ENCODE measurements around the gene PAPOLA. TPM values are rescaled to one million over a fixed set of nuclear protein-coding genes. Genes with fewer than 3 reads are reported as not detected.
A peak's percentile ranks its signal among the peaks of the same experiment; 100 is the strongest.

Gene PAPOLA
- total RNA-seq, 5 donors from 2014 or later (not counting 1 experiment from before 2014, with no cell fraction given): 168 to 207 (median 183) TPM

- Histone ChIP-seq H3K4me3 (ENCODE audit: control insufficient read depth in 1 of 2, extremely low read depth in 1 of 2, low read length in 1 of 2) (no peak overlapping the region), H3K4me1 (ENCODE audit: control insufficient read depth in 1 of 2, extremely low read depth in 1 of 2, insufficient read depth in 2 of 2, low read length in 2 of 2) (peaks cover 0 to 3% of the 10 kb centered on the region in 2 experiments), H3K27me3 (replicated peaks in 1 of 2; ENCODE audit: control insufficient read depth in 2 of 2, extremely low read depth in 1 of 2, insufficient read depth in 2 of 2, low read length in 1 of 2) (peaks cover 0 to 50% of the 10 kb centered on the region in 2 experiments), H3K9me3 (no peaks in the 10 kb centered on the region), H3K27ac (ENCODE audit: low read length) (no peak overlapping the region), H3K36me3 (ENCODE audit: control insufficient read depth in 2 of 2, extremely low read depth in 1 of 2, insufficient read depth in 1 of 2, low read length in 1 of 2) (no peaks in the 10 kb centered on the region)
- Mint-ChIP-seq H3K4me3 (no peak overlapping the region), H3K27me3 (peaks cover 13 to 20% of the 10 kb centered on the region in 2 donors), H3K9me3 (no peaks in the 10 kb centered on the region), H3K4me1 (peaks cover 0 to 8% (median 7%) of the 10 kb centered on the region in 3 donors), H3K27ac (no peak overlapping the region), H3K36me3 (no peaks in the 10 kb centered on the region)
- ATAC-seq (replicated peaks in 1 of 4): peak in 2 of 4 experiments; percentile 37 to 38
- 6% methylated on average over 8 of the region's 15 CpGs for WGBS (ENCODE audit: insufficient coverage)
- DNase-seq: peak in 5 of 35 experiments; percentile 7 to 37 (median 25)
- ChIA-PET POLR2A (no interaction called here), CTCF (no interaction called here)
These were observed 82.2 kb downstream of the PAPOLA start for GRCh38 chr14:96584199-96584906.

GRCh38 chr14:96584907-96585671, 82.9 kb downstream of the PAPOLA start:
- no peaks in the 10 kb centered on the region for H3K36me3 ChIP-seq (ENCODE audit: control insufficient read depth in 2 of 2, extremely low read depth in 1 of 2, insufficient read depth in 1 of 2, low read length in 1 of 2)
- Mint-ChIP-seq H3K9me3 (no peaks in the 10 kb centered on the region), H3K36me3 (no peaks in the 10 kb centered on the region), H3K27me3 (peaks cover 15 to 20% of the 10 kb centered on the region in 2 donors), H3K4me3 (no peak overlapping the region), H3K4me1 (peaks cover 0 to 8% (median 7%) of the 10 kb centered on the region in 3 donors), H3K27ac (no peak overlapping the region)
- H3K9me3 ChIP-seq: no peaks in the 10 kb centered on the region
- peaks cover 0 to 54% of the 10 kb centered on the region in 2 experiments for H3K27me3 ChIP-seq (replicated peaks in 1 of 2; ENCODE audit: control insufficient read depth in 2 of 2, extremely low read depth in 1 of 2, insufficient read depth in 2 of 2, low read length in 1 of 2)
- ChIA-PET CTCF (no interaction called here), POLR2A (no interaction called here)
- 77% methylated on average over 12 of the region's 20 CpGs for WGBS (ENCODE audit: insufficient coverage)
- H3K4me1 ChIP-seq (ENCODE audit: control insufficient read depth in 1 of 2, extremely low read depth in 1 of 2, insufficient read depth in 2 of 2, low read length in 2 of 2): peaks cover 0 to 3% of the 10 kb centered on the region in 2 experiments
- H3K4me3 ChIP-seq (ENCODE audit: control insufficient read depth in 1 of 2, extremely low read depth in 1 of 2, low read length in 1 of 2): no peak overlapping the region
- H3K27ac ChIP-seq (ENCODE audit: low read length): no peak overlapping the region
- DNase-seq: no peak
- no peak for ATAC-seq (replicated peaks in 1 of 4)

- no peak for DNase-seq
- Histone ChIP-seq H3K27ac (ENCODE audit: low read length) (no peak overlapping the region), H3K36me3 (ENCODE audit: control insufficient read depth in 2 of 2, extremely low read depth in 1 of 2, insufficient read depth in 1 of 2, low read length in 1 of 2) (no peaks in the 10 kb centered on the region), H3K4me1 (ENCODE audit: control insufficient read depth in 1 of 2, extremely low read depth in 1 of 2, insufficient read depth in 2 of 2, low read length in 2 of 2) (peaks cover 0 to 3% of the 10 kb centered on the region in 2 experiments), H3K9me3 (no peaks in the 10 kb centered on the region), H3K27me3 (replicated peaks in 1 of 2; ENCODE audit: control insufficient read depth in 2 of 2, extremely low read depth in 1 of 2, insufficient read depth in 2 of 2, low read length in 1 of 2) (peaks cover 0 to 60% of the 10 kb centered on the region in 2 experiments), H3K4me3 (ENCODE audit: control insufficient read depth in 1 of 2, extremely low read depth in 1 of 2, low read length in 1 of 2) (no peak overlapping the region)
- POLR2A ChIA-PET: no interaction called here
- WGBS (ENCODE audit: insufficient coverage): no CpG with 5 or more reads among the region's 3 CpGs
- no peak overlapping the region for H3K27ac Mint-ChIP-seq
- H3K27me3 Mint-ChIP-seq: peaks cover 16 to 20% of the 10 kb centered on the region in 2 donors
- peaks cover 0 to 7% (median 6%) of the 10 kb centered on the region in 3 donors for H3K4me1 Mint-ChIP-seq
- H3K36me3 Mint-ChIP-seq: no peaks in the 10 kb centered on the region
- H3K9me3 Mint-ChIP-seq: no peaks in the 10 kb centered on the region
- no peak for ATAC-seq (replicated peaks in 1 of 4)
- CTCF ChIA-PET: no interaction called here
- no peak overlapping the region for H3K4me3 Mint-ChIP-seq
These were observed 83.5 kb downstream of the PAPOLA start for GRCh38 chr14:96585672-96586013.

DNA sequence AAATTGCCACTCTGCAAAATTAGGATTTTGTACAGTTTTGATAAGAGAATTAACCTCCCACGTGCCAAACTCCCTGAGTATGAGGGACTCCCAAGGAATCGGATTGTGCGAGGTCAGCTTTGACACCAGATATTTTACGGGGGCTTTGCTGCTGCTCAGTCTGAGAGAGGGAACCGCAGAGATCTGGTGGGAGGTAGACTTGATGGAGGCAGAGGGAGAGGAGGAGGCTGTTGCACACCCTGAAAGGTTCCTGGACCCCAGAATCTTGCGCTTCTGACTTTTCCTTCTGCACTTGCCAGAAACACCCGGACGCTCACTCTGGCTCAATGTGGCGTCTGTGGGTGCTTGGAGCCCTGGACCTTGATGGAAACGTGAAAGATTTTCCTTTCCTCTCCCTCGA, 83.9 kb downstream of the PAPOLA start:
- Histone ChIP-seq H3K36me3 (ENCODE audit: control insufficient read depth in 2 of 2, extremely low read depth in 1 of 2, insufficient read depth in 1 of 2, low read length in 1 of 2) (no peaks in the 10 kb centered on the region), H3K27ac (ENCODE audit: low read length) (no peak overlapping the region), H3K9me3 (no peaks in the 10 kb centered on the region), H3K4me1 (ENCODE audit: control insufficient read depth in 1 of 2, extremely low read depth in 1 of 2, insufficient read depth in 2 of 2, low read length in 2 of 2) (peaks cover 0 to 3% of the 10 kb centered on the region in 2 experiments), H3K27me3 (replicated peaks in 1 of 2; ENCODE audit: control insufficient read depth in 2 of 2, extremely low read depth in 1 of 2, insufficient read depth in 2 of 2, low read length in 1 of 2) (peaks cover 0 to 63% of the 10 kb centered on the region in 2 experiments), H3K4me3 (ENCODE audit: control insufficient read depth in 1 of 2, extremely low read depth in 1 of 2, low read length in 1 of 2) (no peak overlapping the region)
- no peak for DNase-seq
- no peaks in the 10 kb centered on the region for H3K9me3 Mint-ChIP-seq
- no peak overlapping the region for H3K27ac Mint-ChIP-seq
- H3K4me3 Mint-ChIP-seq: no peak overlapping the region
- ChIA-PET POLR2A (no interaction called here), CTCF (no interaction called here)
- H3K27me3 Mint-ChIP-seq: peaks cover 16 to 20% of the 10 kb centered on the region in 2 donors
- no peak for ATAC-seq (replicated peaks in 1 of 4)
- 93% methylated on average over 6 of the region's 11 CpGs for WGBS (ENCODE audit: insufficient coverage)
- peaks cover 0 to 7% (median 5%) of the 10 kb centered on the region in 3 donors for H3K4me1 Mint-ChIP-seq
- no peaks in the 10 kb centered on the region for H3K36me3 Mint-ChIP-seq

- ChIA-PET CTCF (no interaction called here), POLR2A (no interaction called here)
- 79% methylated on average over 18 of the region's 21 CpGs for WGBS (ENCODE audit: insufficient coverage)
- Mint-ChIP-seq H3K27me3 (peaks cover 19 to 23% of the 10 kb centered on the region in 2 donors), H3K4me1 (peaks cover 3 to 9% (median 7%) of the 10 kb centered on the region in 3 donors), H3K9me3 (no peaks in the 10 kb centered on the region), H3K27ac (no peak overlapping the region), H3K4me3 (no peak overlapping the region), H3K36me3 (no peaks in the 10 kb centered on the region)
- ATAC-seq (replicated peaks in 1 of 4) (no peak), DNase-seq (no peak)
- H3K27me3 ChIP-seq (replicated peaks in 1 of 2; ENCODE audit: control insufficient read depth in 2 of 2, extremely low read depth in 1 of 2, insufficient read depth in 2 of 2, low read length in 1 of 2): peaks cover 0 to 67% of the 10 kb centered on the region in 2 experiments
- no peak overlapping the region for H3K27ac ChIP-seq (ENCODE audit: low read length)
- H3K9me3 ChIP-seq: no peaks in the 10 kb centered on the region
- H3K4me1 ChIP-seq (ENCODE audit: control insufficient read depth in 1 of 2, extremely low read depth in 1 of 2, insufficient read depth in 2 of 2, low read length in 2 of 2): peaks cover 0 to 6% of the 10 kb centered on the region in 2 experiments
- H3K4me3 ChIP-seq (ENCODE audit: control insufficient read depth in 1 of 2, extremely low read depth in 1 of 2, low read length in 1 of 2): no peak overlapping the region
- no peaks in the 10 kb centered on the region for H3K36me3 ChIP-seq (ENCODE audit: control insufficient read depth in 2 of 2, extremely low read depth in 1 of 2, insufficient read depth in 1 of 2, low read length in 1 of 2)
These were observed 85.0 kb downstream of the PAPOLA start for GRCh38 chr14:96586921-96587822.

DNA sequence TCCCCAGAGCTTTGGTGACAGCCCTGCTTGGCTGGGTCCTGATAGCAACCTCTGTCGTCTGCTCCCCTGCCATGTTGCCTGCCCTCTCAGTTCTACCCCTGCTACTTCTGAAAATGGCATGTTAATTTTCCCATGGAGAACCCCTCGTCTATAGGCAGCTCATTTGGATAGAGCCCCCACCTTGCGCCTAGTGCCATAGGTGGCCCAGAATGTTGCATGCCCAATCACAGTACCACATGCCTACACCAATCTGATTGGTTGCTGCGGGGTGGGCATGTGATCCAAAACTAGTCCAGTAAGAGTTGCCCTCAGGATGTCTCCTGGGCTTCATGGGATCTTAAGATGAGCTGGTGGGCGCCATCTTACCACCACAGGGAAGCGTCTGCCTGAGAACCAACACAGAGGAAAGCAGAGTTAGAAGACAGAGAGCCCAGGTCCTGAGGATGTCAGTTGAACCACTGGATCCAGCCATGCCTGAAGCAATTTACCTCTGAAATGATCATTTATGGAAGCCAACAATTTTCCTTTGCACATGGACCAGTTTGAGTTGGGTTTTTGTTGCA, 85.7 kb downstream of the PAPOLA start:
- peaks cover 19 to 26% of the 10 kb centered on the region in 2 donors for H3K27me3 Mint-ChIP-seq

More for the DNA sequence above, 85.7 kb downstream of the PAPOLA start:
- peaks cover 8 to 14% (median 11%) of the 10 kb centered on the region in 3 donors for H3K4me1 Mint-ChIP-seq
- H3K4me3 Mint-ChIP-seq: no peak overlapping the region
- H3K36me3 Mint-ChIP-seq: no peaks in the 10 kb centered on the region
- H3K4me1 ChIP-seq (ENCODE audit: control insufficient read depth in 1 of 2, extremely low read depth in 1 of 2, insufficient read depth in 2 of 2, low read length in 2 of 2): peaks cover 0 to 13% of the 10 kb centered on the region in 2 experiments
- CTCF ChIA-PET: no interaction called here
- ATAC-seq (replicated peaks in 1 of 4) (no peak), DNase-seq (no peak)
- POLR2A ChIA-PET: no interaction called here
- no peak overlapping the region for H3K27ac Mint-ChIP-seq
- H3K9me3 ChIP-seq: no peaks in the 10 kb centered on the region
- WGBS (ENCODE audit: insufficient coverage): 95% methylated on average over 6 of the region's 6 CpGs
- H3K4me3 ChIP-seq (ENCODE audit: control insufficient read depth in 1 of 2, extremely low read depth in 1 of 2, low read length in 1 of 2): no peak overlapping the region
- no peak overlapping the region for H3K27ac ChIP-seq (ENCODE audit: low read length)
- H3K9me3 Mint-ChIP-seq: no peaks in the 10 kb centered on the region
- peaks cover 1 to 63% of the 10 kb centered on the region in 2 experiments for H3K27me3 ChIP-seq (replicated peaks in 1 of 2; ENCODE audit: control insufficient read depth in 2 of 2, extremely low read depth in 1 of 2, insufficient read depth in 2 of 2, low read length in 1 of 2)
- no peaks in the 10 kb centered on the region for H3K36me3 ChIP-seq (ENCODE audit: control insufficient read depth in 2 of 2, extremely low read depth in 1 of 2, insufficient read depth in 1 of 2, low read length in 1 of 2)

Measured in T-cell (primary cell).